ENCODE measurements around the gene PALM3. TPM values are rescaled to one million over a fixed set of nuclear protein-coding genes. Genes with fewer than 3 reads are reported as not detected.
"Not testable (repeated sequence)": the region's sequence is repeated elsewhere in the genome, so short reads cannot be mapped to it uniquely, and the experiment has no call there.

The PALM3 gene
- total and polyA plus RNA-seq, 9 donors: 0.17 to 2.6 (median 0.33) TPM; not detected in 2

GRCh38 chr19:14053032-14053431, 8.8 kb downstream of the PALM3 start:
- Histone ChIP-seq H3K27me3 (no peaks in the 10 kb centered on the region), H3K36me3 (no peaks in the 10 kb centered on the region), H3K9me3 (no peaks in the 10 kb centered on the region), H3K27ac (no peak overlapping the region), H3K4me1 (ENCODE audit: insufficient read depth) (peaks cover 4% of the 10 kb centered on the region), H3K4me3 (no peak overlapping the region)
- 94 to 96% (median 95%) methylated on average over 3 of the region's 3 CpGs for WGBS, 3 donors
- TF ChIP-seq CTCF (IDR thresholded peaks at IDR 0.05): no peak
- no peak for TF ChIP-seq POLR2A (IDR thresholded peaks at IDR 0.05)
- no peak for TF ChIP-seq EP300 (IDR thresholded peaks at IDR 0.05)
- intact Hi-C loops (cut with DNase I): no loop called here
- DNase-seq: no peak

GRCh38 chr19:14052470-14052869, 9.4 kb downstream of the PALM3 start:
- Histone ChIP-seq H3K4me1 (ENCODE audit: insufficient read depth) (no peaks in the 10 kb centered on the region), H3K36me3 (no peaks in the 10 kb centered on the region), H3K27me3 (no peaks in the 10 kb centered on the region), H3K27ac (no peak overlapping the region), H3K9me3 (no peaks in the 10 kb centered on the region), H3K4me3 (no peak overlapping the region)
- TF ChIP-seq CTCF (IDR thresholded peaks at IDR 0.05) (no peak), POLR2A (IDR thresholded peaks at IDR 0.05) (no peak)
- DNase-seq: no peak
- intact Hi-C loops (cut with DNase I): no loop called here
- WGBS, 3 donors: 86 to 88% (median 88%) methylated on average over 6 of the region's 6 CpGs

GRCh38 chr19:14051980-14052379, 9.9 kb downstream of the PALM3 start:
- TF ChIP-seq EP300 (IDR thresholded peaks at IDR 0.05) (no peak), POLR2A (IDR thresholded peaks at IDR 0.05) (no peak), CTCF (IDR thresholded peaks at IDR 0.05) (no peak)
- intact Hi-C loops (cut with DNase I): no loop called here
- Histone ChIP-seq H3K27me3 (no peaks in the 10 kb centered on the region), H3K4me1 (ENCODE audit: insufficient read depth) (no peaks in the 10 kb centered on the region), H3K9me3 (no peaks in the 10 kb centered on the region), H3K36me3 (no peaks in the 10 kb centered on the region), H3K4me3 (no peak overlapping the region), H3K27ac (no peak overlapping the region)
- WGBS, 3 donors: 53 to 72% (median 63%) methylated on average over 4 to 9 of the region's 9 CpGs
- no peak for DNase-seq

- H3K4me1 ChIP-seq (ENCODE audit: insufficient read depth); H3K4me3 ChIP-seq; DNase-seq; H3K27ac ChIP-seq; H3K36me3 ChIP-seq; H3K9me3 ChIP-seq; H3K27me3 ChIP-seq; intact Hi-C loops (cut with DNase I): not testable (repeated sequence)
- 83 to 93% (median 92%) methylated on average over 11 of the region's 11 CpGs for WGBS, 3 donors
Measured at GRCh38 chr19:14050961-14051360, 10.9 kb downstream of the PALM3 start.

GRCh38 chr19:14050512-14050911, 11.4 kb downstream of the PALM3 start:
- Histone ChIP-seq H3K4me3 (no peak overlapping the region), H3K36me3 (no peaks in the 10 kb centered on the region), H3K9me3 (no peaks in the 10 kb centered on the region), H3K27ac (no peak overlapping the region), H3K27me3 (no peaks in the 10 kb centered on the region), H3K4me1 (ENCODE audit: insufficient read depth) (no peaks in the 10 kb centered on the region)
- no peak for DNase-seq
- intact Hi-C loops (cut with DNase I): no loop called here
- 91 to 96% (median 93%) methylated on average over 4 of the region's 4 CpGs for WGBS, 3 donors
- no peak for TF ChIP-seq CTCF (IDR thresholded peaks at IDR 0.05)
- TF ChIP-seq POLR2A (IDR thresholded peaks at IDR 0.05): no peak
- no peak for TF ChIP-seq EP300 (IDR thresholded peaks at IDR 0.05)

All from ovary (tissue), 9 donors.